Trophoblast cell (in vitro differentiated cells and primary cell): ENCODE data around the gene WNT7B.

Experiments used
- DNase-seq, 2 donors: peaks; one replicate each; pipeline ENCODE4 v3.0.0-alpha.2; 2016
- H2AFZ ChIP-seq: 2 replicates; pipeline ENCODE4 v1.6.1; 2013; ENCODE audit warnings: low read length, moderate library complexity, mild to moderate bottlenecking; ENCODE audit not compliant: insufficient read depth, poor library complexity
- H2AK5ac ChIP-seq: 2 replicates; pipeline ENCODE4 v1.6.1; 2013; ENCODE audit warnings: mild to moderate bottlenecking, low read length
- H2BK120ac ChIP-seq: 2 replicates; pipeline ENCODE4 v1.6.1; 2013; ENCODE audit warnings: low read length, mild to moderate bottlenecking, moderate library complexity; ENCODE audit not compliant: insufficient read depth, poor library complexity
- H2BK12ac ChIP-seq: 2 replicates; pipeline ENCODE4 v1.6.1; 2013; ENCODE audit warnings: mild to moderate bottlenecking, low read length, moderate library complexity
- H2BK5ac ChIP-seq: 2 replicates; pipeline ENCODE4 v1.6.1; 2013; ENCODE audit warnings: low read length, low read depth, moderate library complexity, mild to moderate bottlenecking; ENCODE audit not compliant: poor library complexity
- H3K14ac ChIP-seq: 2 replicates; pipeline ENCODE4 v1.6.1; 2013; ENCODE audit warnings: mild to moderate bottlenecking, low read length
- H3K18ac ChIP-seq: 2 replicates; pipeline ENCODE4 v1.6.1; 2013; ENCODE audit warnings: mild to moderate bottlenecking, low read length
- H3K23ac ChIP-seq: 2 replicates; pipeline ENCODE4 v1.6.1; 2013; ENCODE audit warnings: low read length
- H3K27ac ChIP-seq: 2 replicates; pipeline ENCODE4 v1.5.1; 2013; ENCODE audit warnings: low read depth, mild to moderate bottlenecking, inconsistent platforms, low read length, moderate library complexity
- H3K27me3 ChIP-seq: 2 replicates; pipeline ENCODE4 v1.6.1; 2013; ENCODE audit warnings: inconsistent platforms, mild to moderate bottlenecking, low read length, moderate library complexity; ENCODE audit not compliant: insufficient read depth
- H3K36me3 ChIP-seq, 2 experiments: 1 replicate in 1 of 2; 2 replicates in 1 of 2; pipeline ENCODE4 v1.6.1; 2013; ENCODE audit warnings: low read length in 2 of 2, mild to moderate bottlenecking in 2 of 2, moderate library complexity in 1 of 2; ENCODE audit not compliant: insufficient read depth in 2 of 2, control insufficient read depth in 1 of 2
- H3K4ac ChIP-seq: 2 replicates; pipeline ENCODE4 v1.6.1; 2013; ENCODE audit warnings: low read depth, mild to moderate bottlenecking, low read length, moderate library complexity
- H3K4me1 ChIP-seq, 2 experiments: 1 replicate in 1 of 2; 2 replicates in 1 of 2; pipeline ENCODE4 v1.6.1; 2013; ENCODE audit warnings: low read length in 2 of 2, mild to moderate bottlenecking in 2 of 2, moderate library complexity in 1 of 2; ENCODE audit not compliant: insufficient read depth in 2 of 2, control insufficient read depth in 1 of 2
- H3K4me2 ChIP-seq: 2 replicates; pipeline ENCODE4 v1.6.1; 2013; ENCODE audit warnings: inconsistent platforms, mild to moderate bottlenecking, low read length, moderate library complexity
- H3K4me3 ChIP-seq: 2 replicates; pipeline ENCODE4 v1.5.1; 2013; ENCODE audit warnings: mild to moderate bottlenecking, low read depth, low read length, inconsistent platforms
- H3K79me1 ChIP-seq: one replicate; pipeline ENCODE4 v1.6.1; 2013; ENCODE audit warnings: low read length
- H3K79me2 ChIP-seq: 2 replicates; pipeline ENCODE4 v1.6.1; 2013; ENCODE audit warnings: low read length, mild to moderate bottlenecking; ENCODE audit not compliant: control insufficient read depth, insufficient read depth, poor library complexity
- H3K9ac ChIP-seq: 2 replicates; pipeline ENCODE4 v1.6.1; 2013; ENCODE audit warnings: mild to moderate bottlenecking, low read length
- H3K9me3 ChIP-seq: 2 replicates; pipeline ENCODE4 v1.6.1; 2013; ENCODE audit warnings: low read depth, mild to moderate bottlenecking, control low read depth, inconsistent platforms, low read length; ENCODE audit not compliant: insufficient read depth
- H4K12ac ChIP-seq: 2 replicates; pipeline ENCODE4 v1.6.1; 2013; ENCODE audit warnings: low read depth, mild to moderate bottlenecking, low read length, moderate library complexity
- H4K8ac ChIP-seq: 2 replicates; pipeline ENCODE4 v1.6.1; 2013; ENCODE audit warnings: low read depth, mild to moderate bottlenecking, low read length, moderate library complexity
- H4K91ac ChIP-seq: one replicate; pipeline ENCODE4 v1.6.1; 2013; ENCODE audit warnings: low read depth, mild to moderate bottlenecking, low read length, moderate library complexity
- WGBS: extraction: QIAGEN DNeasy Blood & Tissue Kit; methylation state at CpG from one replicate; pipeline ENCODE4 v1.1.7; 2013; ENCODE audit warnings: missing lambda C conversion rate; ENCODE audit not compliant: insufficient read length, insufficient coverage; ENCODE audit errors: extremely low coverage; 5-methylcytosine and 5-hydroxymethylcytosine counted together

Gene WNT7B

GRCh38 chr22:45927059-45927458 is 49.9 kb downstream of the WNT7B start:
- Histone ChIP-seq H3K27me3 (no peaks in the 10 kb centered on the region), H3K36me3 (no peaks in the 10 kb centered on the region), H3K4me3 (no peak overlapping the region), H3K18ac (no peak overlapping the region), H4K8ac (no peak overlapping the region), H3K23ac (no peak overlapping the region), H3K9ac (no peak overlapping the region), H2BK12ac (no peak overlapping the region), H3K4me2 (no peak overlapping the region), H2AFZ (no peak overlapping the region), H2AK5ac (no peak overlapping the region), H3K14ac (no peak overlapping the region), H2BK120ac (no peak overlapping the region), H3K4me1 (no peaks in the 10 kb centered on the region), H4K12ac (no peak overlapping the region), H3K79me1 (no peaks in the 10 kb centered on the region), H2BK5ac (no peak overlapping the region), H3K27ac (no peak overlapping the region), H3K79me2 (no peaks in the 10 kb centered on the region), H3K9me3 (no peaks in the 10 kb centered on the region), H4K91ac (no peak overlapping the region), H3K4ac (no peak overlapping the region)
- DNase-seq: no peak
- WGBS: no CpG with 5 or more reads among the region's 9 CpGs

- WGBS: no CpG with 5 or more reads among the region's 11 CpGs
- Histone ChIP-seq H4K8ac (no peak overlapping the region), H2AK5ac (no peak overlapping the region), H3K9me3 (no peaks in the 10 kb centered on the region), H3K79me2 (no peaks in the 10 kb centered on the region), H3K4me1 (no peaks in the 10 kb centered on the region), H4K91ac (no peak overlapping the region), H3K27me3 (no peaks in the 10 kb centered on the region), H3K79me1 (no peaks in the 10 kb centered on the region), H4K12ac (no peak overlapping the region), H3K18ac (no peak overlapping the region), H3K4ac (no peak overlapping the region), H3K27ac (no peak overlapping the region), H2BK12ac (no peak overlapping the region), H3K36me3 (no peaks in the 10 kb centered on the region), H2BK5ac (no peak overlapping the region), H2AFZ (no peak overlapping the region), H3K4me2 (no peak overlapping the region), H3K23ac (no peak overlapping the region), H3K14ac (no peak overlapping the region), H3K4me3 (no peak overlapping the region), H2BK120ac (no peak overlapping the region), H3K9ac (no peak overlapping the region)
- DNase-seq: no peak
Measured at GRCh38 chr22:45926433-45926832, 50.5 kb downstream of the WNT7B start.

GRCh38 chr22:45925811-45926351 is 51.1 kb downstream of the WNT7B start:
- Histone ChIP-seq H4K12ac (no peak overlapping the region), H2AFZ (no peak overlapping the region), H3K27ac (no peak overlapping the region), H3K27me3 (no peaks in the 10 kb centered on the region), H3K4ac (no peak overlapping the region), H3K36me3 (no peaks in the 10 kb centered on the region), H2BK12ac (no peak overlapping the region), H4K91ac (no peak overlapping the region), H3K23ac (no peak overlapping the region), H3K14ac (no peak overlapping the region), H3K9ac (no peak overlapping the region), H3K4me2 (no peak overlapping the region), H3K79me1 (no peaks in the 10 kb centered on the region), H2BK120ac (no peak overlapping the region), H4K8ac (no peak overlapping the region), H3K4me1 (no peaks in the 10 kb centered on the region), H2AK5ac (no peak overlapping the region), H3K79me2 (no peaks in the 10 kb centered on the region), H3K9me3 (no peaks in the 10 kb centered on the region), H3K4me3 (no peak overlapping the region), H2BK5ac (no peak overlapping the region), H3K18ac (no peak overlapping the region)
- DNase-seq: no peak
- WGBS: no CpG with 5 or more reads among the region's 16 CpGs

- Histone ChIP-seq H3K79me2 (no peaks in the 10 kb centered on the region), H3K36me3 (no peaks in the 10 kb centered on the region), H2BK12ac (no peak overlapping the region), H3K4ac (no peak overlapping the region), H3K4me3 (no peak overlapping the region), H3K79me1 (no peaks in the 10 kb centered on the region), H3K27me3 (no peaks in the 10 kb centered on the region), H2BK120ac (no peak overlapping the region), H3K4me1 (no peaks in the 10 kb centered on the region), H3K27ac (no peak overlapping the region), H2BK5ac (no peak overlapping the region), H3K9ac (no peak overlapping the region), H3K4me2 (no peak overlapping the region), H3K9me3 (no peaks in the 10 kb centered on the region), H3K18ac (no peak overlapping the region), H4K91ac (no peak overlapping the region), H3K23ac (no peak overlapping the region), H3K14ac (no peak overlapping the region), H2AK5ac (no peak overlapping the region), H4K12ac (no peak overlapping the region), H2AFZ (no peak overlapping the region), H4K8ac (no peak overlapping the region)
- DNase-seq: no peak
- WGBS: no CpG with 5 or more reads among the region's 22 CpGs
Measured at GRCh38 chr22:45923835-45924234, 53.1 kb downstream of the WNT7B start.
